Measurements from ENCODE around the gene AKAP7. TPM values are rescaled to one million over a fixed set of nuclear protein-coding genes. Genes with fewer than 3 reads are reported as not detected.

Gene AKAP7
- total and polyA plus RNA-seq, 7 experiments from 2014 or later = 6.5 to 21.1 (median 16.8) TPM

DNA sequence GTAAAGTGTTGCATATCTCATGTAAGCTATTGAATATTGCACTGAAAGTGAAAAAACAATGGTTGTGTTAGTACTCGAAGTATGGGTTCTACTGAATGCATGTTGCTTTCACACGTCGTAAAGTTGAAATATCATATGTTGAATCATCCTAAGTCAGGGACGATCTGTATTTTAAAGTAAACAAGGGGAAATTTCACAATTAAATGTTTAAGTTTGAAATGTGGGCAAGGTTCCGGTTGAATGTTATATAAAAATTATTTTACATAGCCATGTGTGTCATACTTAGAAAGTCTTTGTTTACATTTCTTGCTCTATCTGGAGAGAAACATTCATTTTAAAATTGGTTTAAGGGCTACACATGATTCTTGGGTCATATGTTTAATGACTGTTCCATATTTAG lies 76.8 kb downstream of the AKAP7 start:
- H3K27ac Mint-ChIP-seq = peak overlapping the region in 2 of 9 donors; percentile 32 to 43
- H3K4me1 Mint-ChIP-seq = peaks cover 20 to 76% (median 69%) of the 10 kb centered on the region in 7 donors
- no peaks in the 10 kb centered on the region for H3K36me3 ChIP-seq (ENCODE audit: control insufficient read depth in 2 of 3, insufficient read depth in 3 of 3, low read length in 3 of 3)

DNA sequence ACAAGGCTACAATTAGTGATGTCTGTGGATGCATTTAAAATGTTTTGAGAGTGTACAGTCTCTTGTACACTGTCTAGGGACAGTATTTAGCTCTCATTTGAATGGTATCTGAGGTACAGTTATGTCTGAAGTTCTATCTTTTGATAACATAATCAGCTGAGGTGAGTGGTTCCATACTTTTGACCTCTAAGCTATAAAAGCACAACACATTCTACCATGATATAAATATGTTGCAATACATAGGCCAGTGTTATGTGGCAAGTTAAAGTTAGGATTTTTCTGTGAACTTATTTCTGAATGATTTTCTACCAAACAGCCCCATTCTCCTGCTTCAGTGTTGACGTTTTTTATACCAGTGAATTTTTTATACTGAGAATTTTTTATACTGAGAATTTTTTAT lies 77.6 kb downstream of the AKAP7 start:
- peaks cover 0 to 17% of the 10 kb centered on the region in 2 donors for H3K4me1 ChIP-seq (ENCODE audit: control insufficient read depth in 2 of 2, insufficient read depth in 2 of 2, low read length in 2 of 2)
- H3K27me3 ChIP-seq (ENCODE audit: control insufficient read depth in 2 of 2, insufficient read depth in 2 of 2, low read length in 2 of 2) = no peaks in the 10 kb centered on the region
- POLR2A ChIA-PET = interaction anchor here (0.8 to 1.4 kb wide), 2 partner anchors 10 to 13 kb away, joined by 5 to 8 read pairs; no protein-coding TSS in a partner anchor
- Mint-ChIP-seq H3K4me1 (peaks cover 20 to 76% (median 62%) of the 10 kb centered on the region in 7 donors), H3K9me3 (peaks cover 0 to 7% (median 0%) of the 10 kb centered on the region in 11 donors), H3K4me3 (peak overlapping the region in 5 of 10 donors; percentile 14 to 66 (median 59)), H3K36me3 (peaks cover 9 to 31% (median 23%) of the 10 kb centered on the region in 5 donors), H3K27me3 (no peaks in the 10 kb centered on the region), H3K27ac (peak overlapping the region in 7 of 9 donors; percentile 3 to 68 (median 14))
- no peak for ATAC-seq
- H3K4me3 ChIP-seq (ENCODE audit: low read length) = no peak overlapping the region
- CTCF ChIA-PET = interaction anchor here (0.6 to 2.0 kb wide), 3 partner anchors 29 to 320 kb away, joined by 3 to 5 read pairs (median 5); no protein-coding TSS in a partner anchor
- intact Hi-C loops (cut with micrococcal nuclease) = loop anchor here in 1 of 2 donors (1.0 kb wide), 1 partner anchor 9 kb away; no protein-coding TSS in a partner anchor
- H3K9me3 ChIP-seq (ENCODE audit: control insufficient read depth in 2 of 3, low read length in 3 of 3) = no peaks in the 10 kb centered on the region
- H3K27ac ChIP-seq (ENCODE audit: low read depth, low read length) = no peak overlapping the region
- H3K36me3 ChIP-seq (ENCODE audit: control insufficient read depth in 2 of 3, insufficient read depth in 3 of 3, low read length in 3 of 3) = no peaks in the 10 kb centered on the region
- DNase-seq = no peak

More for the DNA sequence above, 76.8 kb downstream of the AKAP7 start:
- Mint-ChIP-seq H3K9me3 (peaks cover 0 to 7% (median under 1%) of the 10 kb centered on the region in 11 donors), H3K36me3 (peaks cover 10 to 38% (median 22%) of the 10 kb centered on the region in 5 donors), H3K4me3 (no peak overlapping the region), H3K27me3 (no peaks in the 10 kb centered on the region)
- intact Hi-C loops (cut with micrococcal nuclease) = no loop called here
- peaks cover 0 to 17% of the 10 kb centered on the region in 2 donors for H3K4me1 ChIP-seq (ENCODE audit: control insufficient read depth in 2 of 2, insufficient read depth in 2 of 2, low read length in 2 of 2)
- H3K9me3 ChIP-seq (ENCODE audit: control insufficient read depth in 2 of 3, low read length in 3 of 3) = no peaks in the 10 kb centered on the region
- ChIA-PET CTCF (interaction anchor here (0.6 to 2.0 kb wide), 2 partner anchors 28 to 321 kb away, joined by 3 to 5 read pairs; no protein-coding TSS in a partner anchor), POLR2A (interaction anchor here (0.5 kb wide), 1 partner anchor 35 kb away, joined by 3 read pairs; no protein-coding TSS in a partner anchor)
- no peak for DNase-seq
- ATAC-seq = no peak
- no peak overlapping the region for H3K27ac ChIP-seq (ENCODE audit: low read depth, low read length)
- H3K4me3 ChIP-seq (ENCODE audit: low read length) = no peak overlapping the region
- no peaks in the 10 kb centered on the region for H3K27me3 ChIP-seq (ENCODE audit: control insufficient read depth in 2 of 2, insufficient read depth in 2 of 2, low read length in 2 of 2)

DNA sequence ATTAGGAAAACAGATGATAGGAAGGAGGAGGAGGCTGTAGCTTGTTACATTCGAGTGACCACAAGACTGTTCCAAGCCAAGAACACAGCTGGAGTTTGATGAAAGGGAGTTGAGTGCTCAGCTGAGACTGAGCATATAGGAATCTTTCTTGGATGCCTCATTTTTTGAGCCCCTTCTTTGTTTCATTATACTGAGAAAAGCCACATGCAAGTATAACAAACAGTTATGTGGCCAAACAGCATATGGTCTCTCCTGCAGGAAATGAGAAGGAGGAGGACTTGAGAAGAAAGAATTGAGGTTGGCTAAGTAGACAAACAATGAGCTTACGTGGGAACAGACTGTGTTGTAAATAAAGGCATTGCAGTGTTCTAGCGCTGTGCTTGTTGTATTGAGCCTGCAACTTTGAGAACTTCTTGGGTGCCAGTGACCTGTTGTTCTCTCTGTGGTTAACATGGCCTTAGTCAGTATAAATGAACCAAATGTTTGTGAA lies 78.3 kb downstream of the AKAP7 start:
- Histone ChIP-seq H3K9me3 (ENCODE audit: control insufficient read depth in 2 of 3, low read length in 3 of 3) (no peaks in the 10 kb centered on the region), H3K36me3 (ENCODE audit: control insufficient read depth in 2 of 3, insufficient read depth in 3 of 3, low read length in 3 of 3) (no peaks in the 10 kb centered on the region), H3K27ac (ENCODE audit: low read depth, low read length) (no peak overlapping the region), H3K4me3 (ENCODE audit: low read length) (no peak overlapping the region), H3K4me1 (ENCODE audit: control insufficient read depth in 2 of 2, insufficient read depth in 2 of 2, low read length in 2 of 2) (peaks cover 0 to 17% of the 10 kb centered on the region in 2 donors), H3K27me3 (ENCODE audit: control insufficient read depth in 2 of 2, insufficient read depth in 2 of 2, low read length in 2 of 2) (no peaks in the 10 kb centered on the region)
- Mint-ChIP-seq H3K4me3 (peak overlapping the region in 9 of 10 donors; percentile 4 to 66 (median 22)), H3K27me3 (no peaks in the 10 kb centered on the region), H3K4me1 (peaks cover 18 to 71% (median 57%) of the 10 kb centered on the region in 7 donors), H3K36me3 (peaks cover 9 to 29% (median 17%) of the 10 kb centered on the region in 5 donors), H3K27ac (peak overlapping the region in 8 of 9 donors; percentile 3 to 78 (median 49)), H3K9me3 (peaks cover 0 to 5% (median 0%) of the 10 kb centered on the region in 11 donors)
- CTCF ChIA-PET = interaction anchor here (1.2 to 2.0 kb wide), 3 partner anchors 30 to 414 kb away, joined by 3 to 5 read pairs (median 5); partner anchors contain the start of gene MED23
- ATAC-seq (peak; percentile 37), DNase-seq (no peak)
- POLR2A ChIA-PET = interaction anchor here (0.6 to 1.4 kb wide), 4 partner anchors 10 to 267 kb away, joined by 3 to 8 read pairs (median 4); no protein-coding TSS in a partner anchor
- intact Hi-C loops (cut with micrococcal nuclease) = loop anchor here in 1 of 2 donors (1.0 kb wide), 1 partner anchor 9 kb away; no protein-coding TSS in a partner anchor

DNA sequence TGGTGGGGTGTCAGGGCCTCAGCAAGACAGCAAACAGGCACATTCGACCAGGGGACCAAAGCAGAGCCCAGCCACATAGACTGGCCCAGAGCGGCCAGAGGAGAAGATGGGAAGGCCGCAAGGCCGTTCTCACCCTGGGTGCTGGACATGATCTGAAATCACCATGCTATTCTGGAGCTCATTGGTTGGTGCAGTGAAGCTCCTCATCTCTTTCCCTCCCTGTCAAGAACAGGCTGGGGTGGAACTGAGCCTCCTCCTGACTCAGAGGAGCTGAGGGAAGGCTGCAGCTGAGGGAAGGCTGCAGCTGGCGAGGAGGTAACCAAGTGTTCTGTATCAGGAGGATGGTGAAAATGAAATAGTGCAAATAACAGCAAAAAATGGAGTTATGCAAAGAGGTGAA lies 80.0 kb downstream of the AKAP7 start:
- Histone ChIP-seq H3K4me3 (ENCODE audit: low read length) (no peak overlapping the region), H3K4me1 (ENCODE audit: control insufficient read depth in 2 of 2, insufficient read depth in 2 of 2, low read length in 2 of 2) (peaks cover 0 to 19% of the 10 kb centered on the region in 2 donors), H3K9me3 (ENCODE audit: control insufficient read depth in 2 of 3, low read length in 3 of 3) (no peaks in the 10 kb centered on the region), H3K36me3 (ENCODE audit: control insufficient read depth in 2 of 3, insufficient read depth in 3 of 3, low read length in 3 of 3) (no peaks in the 10 kb centered on the region), H3K27ac (ENCODE audit: low read depth, low read length) (no peak overlapping the region), H3K27me3 (ENCODE audit: control insufficient read depth in 2 of 2, insufficient read depth in 2 of 2, low read length in 2 of 2) (no peaks in the 10 kb centered on the region)
- ChIA-PET POLR2A (interaction anchor here (0.6 to 1.9 kb wide), 4 partner anchors 11 to 323 kb away, joined by 3 to 7 read pairs (median 4); no protein-coding TSS in a partner anchor), CTCF (interaction anchor here (1.0 to 1.4 kb wide), 2 partner anchors 66 to 318 kb away, joined by 3 read pairs; no protein-coding TSS in a partner anchor)
- DNase-seq (no peak), ATAC-seq (no peak)
- H3K9me3 Mint-ChIP-seq = peaks cover 0 to 5% (median 0%) of the 10 kb centered on the region in 11 donors
- peak overlapping the region in 2 of 10 donors; percentile 30 to 60 for H3K4me3 Mint-ChIP-seq
- H3K27me3 Mint-ChIP-seq = no peaks in the 10 kb centered on the region
- H3K27ac Mint-ChIP-seq = peak overlapping the region in 6 of 9 donors; percentile 7 to 71 (median 50)
- H3K36me3 Mint-ChIP-seq = peaks cover 8 to 29% (median 20%) of the 10 kb centered on the region in 5 donors
- intact Hi-C loops (cut with micrococcal nuclease) = loop anchor here in 1 of 2 donors (2.0 kb wide), 1 partner anchor 14 kb away; no protein-coding TSS in a partner anchor
- H3K4me1 Mint-ChIP-seq = peaks cover 14 to 66% (median 53%) of the 10 kb centered on the region in 7 donors

DNA sequence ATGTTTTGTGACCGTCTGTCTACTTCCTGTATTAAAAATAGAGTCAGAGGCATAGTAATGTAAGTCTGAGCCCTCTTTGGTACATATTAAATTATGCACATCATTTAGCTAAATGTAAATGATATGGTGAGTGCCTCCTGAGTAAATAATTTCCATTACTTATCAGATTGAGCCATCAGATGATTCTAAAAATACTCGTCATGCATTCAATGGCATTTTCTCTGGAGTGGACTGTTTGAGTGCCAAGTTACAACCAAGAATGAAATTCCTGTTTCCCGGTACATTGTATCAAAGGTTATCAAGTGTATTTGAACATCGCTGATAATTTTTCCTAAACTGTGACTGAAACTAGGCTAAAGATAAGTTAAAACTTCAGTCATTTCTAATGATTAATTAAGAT lies 81.0 kb downstream of the AKAP7 start:
- no peak overlapping the region for H3K4me3 ChIP-seq (ENCODE audit: low read length)
- DNase-seq (no peak), ATAC-seq (no peak)
- H3K9me3 ChIP-seq (ENCODE audit: control insufficient read depth in 2 of 3, low read length in 3 of 3) = no peaks in the 10 kb centered on the region
- POLR2A ChIA-PET = interaction anchor here (0.6 to 1.9 kb wide), 5 partner anchors 10 to 285 kb away, joined by 3 to 7 read pairs (median 4); no protein-coding TSS in a partner anchor
- H3K4me1 Mint-ChIP-seq = peaks cover 14 to 66% (median 53%) of the 10 kb centered on the region in 7 donors
- H3K27me3 Mint-ChIP-seq = no peaks in the 10 kb centered on the region
- peaks cover 0 to 19% of the 10 kb centered on the region in 2 donors for H3K4me1 ChIP-seq (ENCODE audit: control insufficient read depth in 2 of 2, insufficient read depth in 2 of 2, low read length in 2 of 2)
- CTCF ChIA-PET = no interaction called here
- no peaks in the 10 kb centered on the region for H3K27me3 ChIP-seq (ENCODE audit: control insufficient read depth in 2 of 2, insufficient read depth in 2 of 2, low read length in 2 of 2)
- peak overlapping the region in 1 of 10 donors; percentile 24 for H3K4me3 Mint-ChIP-seq
- peaks cover 9 to 31% (median 21%) of the 10 kb centered on the region in 5 donors for H3K36me3 Mint-ChIP-seq
- intact Hi-C loops (cut with micrococcal nuclease) = no loop called here
- no peaks in the 10 kb centered on the region for H3K9me3 Mint-ChIP-seq
- H3K36me3 ChIP-seq (ENCODE audit: control insufficient read depth in 2 of 3, insufficient read depth in 3 of 3, low read length in 3 of 3) = peaks cover 0 to 3% (median 0%) of the 10 kb centered on the region in 3 experiments
- H3K27ac Mint-ChIP-seq = peak overlapping the region in 1 of 9 donors; percentile 7
- no peak overlapping the region for H3K27ac ChIP-seq (ENCODE audit: low read depth, low read length)

DNA sequence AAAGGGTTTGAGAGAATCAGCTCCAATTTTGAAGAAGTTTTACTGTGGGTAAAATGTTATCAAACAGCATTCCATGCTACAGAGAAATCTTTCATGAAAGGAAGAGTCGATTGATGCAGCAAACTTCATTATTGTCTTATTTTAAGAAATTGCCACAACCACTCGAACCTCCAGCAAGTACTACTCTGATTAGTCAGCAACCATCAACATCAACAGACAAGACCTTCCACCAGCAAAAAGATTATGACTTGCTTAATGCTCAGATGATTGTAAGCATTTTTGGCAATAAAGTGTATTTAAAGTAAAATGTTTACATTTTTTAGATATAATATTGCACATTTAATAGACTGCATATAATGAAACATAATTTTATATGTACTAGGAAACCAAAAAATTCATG lies 87.5 kb downstream of the AKAP7 start:
- H3K4me3 ChIP-seq (ENCODE audit: low read length) = no peak overlapping the region
- CTCF ChIA-PET = interaction anchor here (0.5 kb wide), 1 partner anchor 21 kb away, joined by 3 read pairs; no protein-coding TSS in a partner anchor
- Mint-ChIP-seq H3K27me3 (no peaks in the 10 kb centered on the region), H3K4me1 (peaks cover 7 to 54% (median 43%) of the 10 kb centered on the region in 7 donors), H3K36me3 (peaks cover 12 to 51% (median 34%) of the 10 kb centered on the region in 5 donors), H3K4me3 (no peak overlapping the region), H3K9me3 (peaks cover 0 to 6% (median 0%) of the 10 kb centered on the region in 11 donors), H3K27ac (no peak overlapping the region)
- intact Hi-C loops (cut with micrococcal nuclease) = no loop called here
- H3K36me3 ChIP-seq (ENCODE audit: control insufficient read depth in 2 of 3, insufficient read depth in 3 of 3, low read length in 3 of 3) = peaks cover 0 to 8% (median 0%) of the 10 kb centered on the region in 3 experiments
- no peak overlapping the region for H3K27ac ChIP-seq (ENCODE audit: low read depth, low read length)
- no peak for ATAC-seq
- H3K9me3 ChIP-seq (ENCODE audit: control insufficient read depth in 2 of 3, low read length in 3 of 3) = no peaks in the 10 kb centered on the region
- DNase-seq = no peak
- POLR2A ChIA-PET = interaction anchor here (1.1 kb wide), 1 partner anchor 9 kb away, joined by 8 read pairs; no protein-coding TSS in a partner anchor
- peaks cover 3 to 4% of the 10 kb centered on the region in 2 donors for H3K4me1 ChIP-seq (ENCODE audit: control insufficient read depth in 2 of 2, insufficient read depth in 2 of 2, low read length in 2 of 2)
- H3K27me3 ChIP-seq (ENCODE audit: control insufficient read depth in 2 of 2, insufficient read depth in 2 of 2, low read length in 2 of 2) = no peaks in the 10 kb centered on the region
